Spleen (tissue), 7 donors: ENCODE measurements around the gene ARSK.

Source experiments
- POLR2AphosphoS5 ChIP-seq, 3 donors: sonication (generic); formaldehyde crosslinking; IDR thresholded peaks; one replicate each; pipeline ENCODE4 v1.5.1; 2017; ENCODE audit warnings: antibody characterized with exemption in 3 of 3
- TF ChIP-seq, protein P1 (sequence below), 11 experiments: fragments of 200-600 bp in 7 of 11; fragments of 450-650 bp in 4 of 11; sonication (generic) in 4 of 11; IDR thresholded peaks in 8 of 11; conservative IDR thresholded peaks in 3 of 11; 1 replicate in 7 of 11; 2 replicates in 4 of 11; pipeline versions ENCODE4 v1.4.0 to v1.8.0; 2016 to 2021; ENCODE audit warnings: antibody characterized with exemption in 11 of 11, inconsistent platforms in 4 of 11, mild to moderate bottlenecking in 1 of 11
- donor health status: DM: no; HTN: no; CAD: no; lungs with moderate emphysema.
- donor health status: DM: no; HTN: no; CAD: no.
- donor health status: DM: no; HTN: no; CAD: no.

DNA sequence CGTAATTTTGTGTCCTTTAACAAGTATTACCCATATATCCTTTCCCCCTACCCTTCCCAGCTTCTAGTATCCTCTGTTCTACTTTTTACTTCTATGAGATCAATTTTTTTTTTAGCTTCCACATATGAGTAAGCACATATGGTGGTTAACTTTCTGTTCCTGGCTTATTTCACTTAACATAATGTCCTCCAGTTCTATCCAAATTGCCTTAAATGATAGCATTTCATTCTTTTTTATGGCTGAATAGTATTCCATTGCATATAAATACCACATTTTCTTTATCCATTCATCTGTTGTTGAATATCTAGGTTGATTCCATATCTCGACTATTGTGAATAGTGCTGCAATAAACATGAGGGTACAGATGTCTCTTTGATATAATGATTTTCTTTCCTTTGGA is 36.5 kb upstream of the ARSK start:
- TF ChIP-seq, protein P1, sequence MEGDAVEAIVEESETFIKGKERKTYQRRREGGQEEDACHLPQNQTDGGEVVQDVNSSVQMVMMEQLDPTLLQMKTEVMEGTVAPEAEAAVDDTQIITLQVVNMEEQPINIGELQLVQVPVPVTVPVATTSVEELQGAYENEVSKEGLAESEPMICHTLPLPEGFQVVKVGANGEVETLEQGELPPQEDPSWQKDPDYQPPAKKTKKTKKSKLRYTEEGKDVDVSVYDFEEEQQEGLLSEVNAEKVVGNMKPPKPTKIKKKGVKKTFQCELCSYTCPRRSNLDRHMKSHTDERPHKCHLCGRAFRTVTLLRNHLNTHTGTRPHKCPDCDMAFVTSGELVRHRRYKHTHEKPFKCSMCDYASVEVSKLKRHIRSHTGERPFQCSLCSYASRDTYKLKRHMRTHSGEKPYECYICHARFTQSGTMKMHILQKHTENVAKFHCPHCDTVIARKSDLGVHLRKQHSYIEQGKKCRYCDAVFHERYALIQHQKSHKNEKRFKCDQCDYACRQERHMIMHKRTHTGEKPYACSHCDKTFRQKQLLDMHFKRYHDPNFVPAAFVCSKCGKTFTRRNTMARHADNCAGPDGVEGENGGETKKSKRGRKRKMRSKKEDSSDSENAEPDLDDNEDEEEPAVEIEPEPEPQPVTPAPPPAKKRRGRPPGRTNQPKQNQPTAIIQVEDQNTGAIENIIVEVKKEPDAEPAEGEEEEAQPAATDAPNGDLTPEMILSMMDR (IDR thresholded peaks at IDR 0.05 in 8 of 11, conservative IDR thresholded peaks at IDR 0.05 in 3 of 11), result no peak
- TF ChIP-seq POLR2AphosphoS5 (IDR thresholded peaks at IDR 0.05), result no peak
